IPS-18a (cell line): ENCODE measurements around the gene PLN.

Experiments
- H3K27ac ChIP-seq: one replicate; pipeline ENCODE4 v1.5.1; 2013; ENCODE audit warnings: low read length
- H3K27me3 ChIP-seq: one replicate; pipeline ENCODE4 v1.6.1; 2013; ENCODE audit warnings: mild to moderate bottlenecking, low read length; ENCODE audit not compliant: control insufficient read depth, insufficient read depth
- H3K36me3 ChIP-seq: one replicate; pipeline ENCODE4 v1.6.1; 2013; ENCODE audit warnings: low read depth, low read length; ENCODE audit not compliant: control insufficient read depth
- H3K4me1 ChIP-seq: one replicate; pipeline ENCODE4 v1.6.1; 2013; ENCODE audit warnings: low read depth, low read length; ENCODE audit not compliant: control insufficient read depth
- H3K4me3 ChIP-seq: one replicate; pipeline ENCODE4 v1.5.1; 2013; ENCODE audit warnings: low read length
- H3K9ac ChIP-seq: one replicate; pipeline ENCODE4 v1.6.1; 2013; ENCODE audit warnings: mild to moderate bottlenecking, low read length, moderate library complexity
- H3K9me3 ChIP-seq: one replicate; pipeline ENCODE4 v1.6.1; 2013; ENCODE audit warnings: low read depth, low read length; ENCODE audit not compliant: control insufficient read depth

The PLN gene

GRCh38 chr6:118548136-118548535, at the start of gene PLN:
Gene PLN, plus strand, starts transcription at chr6:118548296. Its CDS starts 10,626 bp downstream, at chr6:118558922.
- H3K4me3 ChIP-seq, result no peak within 1 kb of the TSS
- no peak within 1 kb of the TSS for H3K27ac ChIP-seq
- no peaks in the 10 kb centered on the region for H3K36me3 ChIP-seq
- no peak within 1 kb of the TSS for H3K9ac ChIP-seq
- no peaks in the 10 kb centered on the region for H3K4me1 ChIP-seq
- H3K9me3 ChIP-seq, result no peaks in the 10 kb centered on the region
- no peaks in the 10 kb centered on the region for H3K27me3 ChIP-seq

DNA sequence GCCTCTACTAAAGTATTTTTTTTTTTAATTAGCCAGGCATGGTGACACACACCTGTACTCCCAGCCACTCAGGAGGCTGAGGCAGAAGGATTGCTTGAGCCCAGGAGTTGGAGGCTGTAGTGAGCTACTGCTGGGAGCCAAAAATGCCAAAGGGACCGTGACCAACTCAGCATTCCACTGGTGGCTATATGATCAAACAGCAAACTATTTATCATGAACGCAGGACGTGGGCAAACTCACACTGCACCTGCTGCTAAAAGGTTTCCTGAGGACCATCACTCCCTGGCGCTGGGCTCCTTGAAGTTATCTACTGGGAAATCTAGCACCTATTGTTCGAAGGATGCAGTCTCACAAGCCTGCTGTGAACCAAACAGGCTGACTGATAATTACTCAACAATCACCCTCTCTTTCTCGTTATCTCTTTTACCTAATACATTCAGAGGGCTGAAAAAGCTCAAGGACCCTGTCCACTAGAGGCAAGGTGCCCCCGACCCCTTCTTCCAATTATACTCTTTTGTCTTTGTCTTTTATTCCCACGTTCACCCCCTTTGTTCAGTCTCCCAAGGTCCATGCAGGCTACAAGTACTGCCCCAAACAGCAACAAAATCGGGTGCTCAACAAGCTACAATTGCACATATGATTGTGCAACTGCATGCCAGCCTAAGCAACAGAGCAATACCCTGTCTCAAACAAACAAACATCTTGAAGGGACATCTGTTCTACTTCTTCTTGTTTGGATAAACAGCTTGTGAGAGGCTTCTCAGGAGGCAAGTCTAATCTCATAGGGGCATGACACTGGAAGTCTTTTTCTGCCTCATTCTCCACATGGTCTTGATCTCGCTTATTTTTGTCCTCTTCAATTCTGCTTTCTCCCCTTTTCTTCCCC, 47.7 kb upstream of the PLN start:
- H3K9ac ChIP-seq, result no peak overlapping the region

GRCh38 chr6:118501099-118501498, 47.0 kb upstream of the PLN start:
- Histone ChIP-seq H3K9ac (no peak overlapping the region), H3K36me3 (no peaks in the 10 kb centered on the region), H3K9me3 (no peaks in the 10 kb centered on the region), H3K27me3 (no peaks in the 10 kb centered on the region), H3K27ac (no peak overlapping the region), H3K4me3 (no peak overlapping the region), H3K4me1 (no peaks in the 10 kb centered on the region)

More for the DNA sequence above, 47.7 kb upstream of the PLN start:
- Histone ChIP-seq H3K36me3 (no peaks in the 10 kb centered on the region), H3K9me3 (no peaks in the 10 kb centered on the region), H3K27me3 (no peaks in the 10 kb centered on the region), H3K27ac (no peak overlapping the region), H3K4me1 (no peaks in the 10 kb centered on the region), H3K4me3 (no peak overlapping the region)

DNA sequence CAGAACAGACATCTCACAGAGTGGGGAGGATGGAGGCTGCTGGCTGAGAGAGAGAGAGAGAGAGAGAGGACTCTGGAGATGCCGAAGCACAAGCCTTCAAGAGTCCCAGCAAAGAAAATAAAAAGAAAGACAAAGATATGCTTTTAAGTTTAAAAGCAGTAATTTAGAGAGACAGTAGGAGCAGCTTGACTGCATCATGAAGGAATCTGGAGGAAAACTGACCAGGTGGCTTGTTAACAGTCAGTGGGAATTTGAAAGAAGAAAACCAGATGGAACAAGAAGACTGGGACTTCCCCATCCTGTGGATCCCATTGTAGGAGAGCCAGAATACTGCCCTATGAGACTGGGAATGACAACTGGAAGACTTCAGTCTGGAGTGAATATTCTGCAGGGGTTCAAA, 46.3 kb upstream of the PLN start:
- H3K27me3 ChIP-seq, result no peaks in the 10 kb centered on the region

DNA sequence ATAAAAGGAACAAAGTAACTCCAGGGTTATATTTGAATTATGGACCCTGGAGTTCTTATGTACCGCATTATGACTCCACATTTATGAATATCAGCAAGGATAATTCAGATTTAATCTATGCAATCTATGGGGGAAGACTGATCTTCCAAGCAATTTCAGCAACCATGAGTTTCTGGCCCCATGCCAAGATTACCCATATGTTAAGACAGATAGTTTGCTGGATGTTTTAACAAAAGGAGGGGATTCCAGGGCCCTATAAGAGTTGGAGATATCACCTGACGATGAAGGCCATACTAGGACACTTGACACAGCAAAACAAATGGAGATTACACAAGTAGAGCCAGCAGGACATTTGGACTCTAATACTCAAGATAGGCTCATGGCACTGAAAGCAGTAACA, 45.9 kb upstream of the PLN start:
- Histone ChIP-seq H3K9ac (no peak overlapping the region), H3K27ac (no peak overlapping the region), H3K4me3 (no peak overlapping the region), H3K36me3 (no peaks in the 10 kb centered on the region), H3K27me3 (no peaks in the 10 kb centered on the region), H3K9me3 (no peaks in the 10 kb centered on the region), H3K4me1 (no peaks in the 10 kb centered on the region)

More for the DNA sequence above, 46.3 kb upstream of the PLN start:
- Histone ChIP-seq H3K36me3 (no peaks in the 10 kb centered on the region), H3K4me1 (no peaks in the 10 kb centered on the region), H3K9ac (no peak overlapping the region), H3K4me3 (no peak overlapping the region), H3K9me3 (no peaks in the 10 kb centered on the region), H3K27ac (no peak overlapping the region)

DNA sequence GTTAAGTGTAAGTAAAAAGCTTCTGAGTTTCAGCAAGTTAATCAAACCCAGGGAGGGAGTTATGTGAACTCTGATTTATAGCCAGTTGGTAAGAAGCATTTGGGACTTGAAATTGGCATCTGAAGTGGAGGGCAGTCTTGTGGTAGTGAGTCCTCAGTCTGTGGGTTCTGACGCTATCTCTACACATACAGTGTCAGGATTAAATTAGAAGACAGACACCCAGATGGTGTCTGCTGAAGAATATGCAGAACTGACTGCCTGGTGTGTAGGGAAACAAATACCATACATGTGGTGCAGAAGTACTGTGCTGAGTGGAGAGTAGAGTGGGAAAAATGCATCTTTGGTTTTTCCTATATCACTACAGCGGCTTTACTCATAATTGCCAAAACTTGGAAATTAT, 43.5 kb upstream of the PLN start:
- Histone ChIP-seq H3K9me3 (no peaks in the 10 kb centered on the region), H3K4me3 (no peak overlapping the region), H3K27me3 (no peaks in the 10 kb centered on the region), H3K36me3 (no peaks in the 10 kb centered on the region), H3K27ac (no peak overlapping the region), H3K4me1 (no peaks in the 10 kb centered on the region), H3K9ac (no peak overlapping the region)

GRCh38 chr6:118505656-118506055, 42.4 kb upstream of the PLN start:
- Histone ChIP-seq H3K4me3 (no peak overlapping the region), H3K27me3 (no peaks in the 10 kb centered on the region)

DNA sequence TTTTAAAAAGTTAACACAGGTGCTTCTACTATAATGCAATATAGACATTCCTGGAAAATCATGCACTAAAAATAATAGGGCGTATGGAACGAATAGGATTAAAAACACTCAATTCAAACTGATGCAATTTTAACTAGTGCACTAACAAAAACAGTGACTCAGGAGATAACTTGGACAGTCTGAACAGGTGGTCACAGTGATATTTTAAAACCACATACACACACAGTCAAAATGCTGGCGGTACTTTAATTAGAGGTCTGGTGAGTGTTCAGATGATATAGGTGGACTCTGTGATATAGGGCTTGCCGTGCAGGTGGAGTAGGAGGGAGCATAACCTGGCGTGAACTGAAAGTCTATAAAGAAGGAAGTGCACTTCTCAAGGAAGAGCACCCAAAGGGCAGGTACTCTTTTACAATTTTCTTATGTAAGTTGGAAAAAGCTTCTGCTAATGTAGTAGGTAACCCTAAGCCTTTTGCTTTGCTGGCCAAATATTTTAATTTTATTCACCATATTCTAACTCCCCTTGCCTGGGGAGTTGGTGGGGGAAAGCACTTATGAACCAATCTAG, 41.9 kb upstream of the PLN start:
- H3K36me3 ChIP-seq, result no peaks in the 10 kb centered on the region
- H3K27ac ChIP-seq, result no peak overlapping the region
- no peak overlapping the region for H3K4me3 ChIP-seq
- no peaks in the 10 kb centered on the region for H3K27me3 ChIP-seq
- no peaks in the 10 kb centered on the region for H3K4me1 ChIP-seq
- H3K9me3 ChIP-seq, result no peaks in the 10 kb centered on the region
- H3K9ac ChIP-seq, result no peak overlapping the region

More at GRCh38 chr6:118505656-118506055, 42.4 kb upstream of the PLN start:
- H3K9me3 ChIP-seq, result no peaks in the 10 kb centered on the region
- no peaks in the 10 kb centered on the region for H3K4me1 ChIP-seq
- no peak overlapping the region for H3K9ac ChIP-seq
- no peaks in the 10 kb centered on the region for H3K36me3 ChIP-seq
- no peak overlapping the region for H3K27ac ChIP-seq

GRCh38 chr6:118507636-118508035, 40.5 kb upstream of the PLN start:
- Histone ChIP-seq H3K9me3 (no peaks in the 10 kb centered on the region), H3K27me3 (no peaks in the 10 kb centered on the region), H3K27ac (no peak overlapping the region), H3K4me3 (no peak overlapping the region), H3K4me1 (no peaks in the 10 kb centered on the region), H3K9ac (no peak overlapping the region), H3K36me3 (no peaks in the 10 kb centered on the region)

DNA sequence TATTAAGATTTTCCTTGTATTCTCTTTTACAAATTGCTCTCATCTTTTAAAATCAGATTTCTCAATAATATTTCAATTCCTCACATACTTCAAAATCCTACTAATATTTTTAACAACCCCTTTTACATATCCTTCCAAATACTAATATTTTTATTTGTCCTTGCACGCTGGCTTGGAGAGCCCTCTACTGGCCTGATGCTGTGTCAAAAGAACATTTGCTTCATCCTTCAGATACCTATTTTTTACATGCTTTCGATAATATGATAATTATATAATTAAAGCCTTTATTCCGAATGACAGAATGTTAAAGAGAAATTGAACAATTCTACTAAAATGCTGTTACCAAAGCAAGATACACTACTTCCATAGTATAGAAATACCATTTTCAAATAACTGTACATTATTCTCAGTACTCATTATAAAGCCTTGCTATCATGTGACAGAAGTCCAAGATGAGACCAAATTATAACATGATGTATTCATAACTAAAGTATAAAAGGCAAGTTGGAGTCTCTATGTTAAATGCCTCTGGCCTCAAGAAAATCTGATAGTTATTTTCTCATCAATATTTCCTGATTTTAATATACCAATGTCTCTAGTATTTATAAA, 39.0 kb upstream of the PLN start:
- H3K4me3 ChIP-seq, result no peak overlapping the region
- H3K27me3 ChIP-seq, result no peaks in the 10 kb centered on the region
- no peak overlapping the region for H3K9ac ChIP-seq
- no peaks in the 10 kb centered on the region for H3K36me3 ChIP-seq
- no peaks in the 10 kb centered on the region for H3K4me1 ChIP-seq
- no peak overlapping the region for H3K27ac ChIP-seq
- no peaks in the 10 kb centered on the region for H3K9me3 ChIP-seq

DNA sequence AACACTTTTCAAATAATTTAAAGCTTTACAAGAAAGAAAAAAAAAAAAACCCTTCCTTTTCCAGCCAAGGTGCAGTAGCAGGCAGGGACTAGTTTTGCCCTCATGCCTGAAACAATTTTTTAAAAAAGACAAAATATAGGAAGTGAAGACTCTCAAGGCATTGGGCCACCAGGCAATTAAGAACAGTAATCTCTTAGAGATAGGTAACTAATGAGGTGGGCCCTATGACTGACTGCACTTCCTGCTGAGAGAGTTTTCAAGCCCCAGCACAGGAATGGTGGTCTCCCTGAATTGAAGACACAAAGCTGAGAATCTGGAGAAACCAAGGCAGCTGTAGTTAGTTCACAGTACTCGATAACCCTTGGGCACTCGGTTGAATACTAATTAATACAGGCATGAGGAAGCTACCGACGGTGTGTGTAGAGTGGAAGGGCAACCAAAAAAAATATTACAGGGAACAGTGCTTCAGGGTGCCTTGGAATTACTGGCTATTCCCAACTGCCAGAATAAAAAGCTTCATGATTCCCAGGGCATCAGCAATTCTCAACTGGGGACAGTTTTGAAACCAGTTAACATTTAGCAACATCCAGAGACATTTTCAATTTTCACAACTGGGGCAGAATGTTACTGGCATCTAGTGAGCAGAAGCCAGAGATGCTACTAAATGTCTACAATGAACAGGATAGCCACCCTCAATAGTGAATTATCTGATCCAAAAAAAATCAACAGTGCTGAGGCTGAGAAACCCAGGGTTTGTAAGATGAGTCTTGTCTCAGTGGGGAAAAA, 36.0 kb upstream of the PLN start:
- no peaks in the 10 kb centered on the region for H3K9me3 ChIP-seq
- no peak overlapping the region for H3K27ac ChIP-seq
- H3K4me3 ChIP-seq, result no peak overlapping the region
- H3K4me1 ChIP-seq, result no peaks in the 10 kb centered on the region
- H3K27me3 ChIP-seq, result no peaks in the 10 kb centered on the region
- no peak overlapping the region for H3K9ac ChIP-seq
- no peaks in the 10 kb centered on the region for H3K36me3 ChIP-seq
